ENCODE results near the gene ZBTB43.

ZBTB43 gene

DNA sequence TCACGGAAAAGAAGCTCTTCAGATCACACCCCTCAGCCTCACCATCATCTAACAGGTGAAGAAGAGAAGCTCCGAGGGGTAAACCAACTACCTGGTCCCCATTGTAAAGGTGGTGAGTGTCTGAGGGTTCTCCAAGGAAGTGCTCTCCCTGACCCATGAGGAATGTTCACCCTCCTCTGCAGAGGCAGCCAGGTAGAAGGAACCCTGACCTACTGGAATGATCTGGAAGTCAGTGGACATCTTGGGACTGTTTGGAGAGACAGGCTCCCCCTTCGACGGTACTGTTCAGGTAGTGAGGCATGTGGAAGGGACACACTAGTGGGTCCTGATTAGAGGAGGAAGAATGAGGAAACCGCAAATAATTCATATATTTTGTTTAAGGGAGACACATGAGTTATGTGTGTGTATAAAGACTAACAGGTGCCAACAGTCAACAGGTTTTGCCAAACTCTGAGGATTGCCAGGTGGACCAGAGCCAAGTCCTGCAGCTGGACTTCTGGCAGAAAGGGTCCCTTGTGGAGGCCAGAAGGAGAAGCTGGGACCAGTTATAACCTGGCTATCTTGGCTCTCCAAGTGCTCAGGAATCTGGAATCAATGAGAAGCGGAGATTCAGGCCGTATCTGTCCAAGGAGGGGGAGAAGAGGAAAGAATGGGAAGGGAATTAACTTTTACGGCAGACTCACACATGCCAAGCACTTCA is 52.6 kb downstream of the ZBTB43 start:
- DNase-seq (ENCODE audit: low read depth), result no peak

DNA sequence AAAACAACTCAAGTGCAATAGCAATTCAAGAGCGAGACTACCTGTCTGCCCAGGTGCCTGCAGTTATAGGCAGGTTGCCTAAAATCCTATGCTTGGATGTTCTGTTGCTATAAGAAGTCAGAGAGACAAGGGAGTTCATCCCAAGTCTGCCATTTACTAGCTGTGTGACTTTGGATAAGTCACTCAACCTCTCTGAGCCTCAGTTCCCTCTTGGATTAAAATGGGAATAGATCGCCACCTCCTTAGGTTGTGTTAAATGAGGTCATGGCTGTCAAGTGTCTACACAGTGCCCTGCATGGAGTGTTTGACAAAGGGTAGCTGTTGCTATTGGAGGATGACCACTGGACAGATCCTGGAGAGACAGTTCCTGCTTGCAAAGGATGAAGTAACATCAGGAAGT is 54.3 kb downstream of the ZBTB43 start:
- no peak for DNase-seq (ENCODE audit: low read depth)

DNA sequence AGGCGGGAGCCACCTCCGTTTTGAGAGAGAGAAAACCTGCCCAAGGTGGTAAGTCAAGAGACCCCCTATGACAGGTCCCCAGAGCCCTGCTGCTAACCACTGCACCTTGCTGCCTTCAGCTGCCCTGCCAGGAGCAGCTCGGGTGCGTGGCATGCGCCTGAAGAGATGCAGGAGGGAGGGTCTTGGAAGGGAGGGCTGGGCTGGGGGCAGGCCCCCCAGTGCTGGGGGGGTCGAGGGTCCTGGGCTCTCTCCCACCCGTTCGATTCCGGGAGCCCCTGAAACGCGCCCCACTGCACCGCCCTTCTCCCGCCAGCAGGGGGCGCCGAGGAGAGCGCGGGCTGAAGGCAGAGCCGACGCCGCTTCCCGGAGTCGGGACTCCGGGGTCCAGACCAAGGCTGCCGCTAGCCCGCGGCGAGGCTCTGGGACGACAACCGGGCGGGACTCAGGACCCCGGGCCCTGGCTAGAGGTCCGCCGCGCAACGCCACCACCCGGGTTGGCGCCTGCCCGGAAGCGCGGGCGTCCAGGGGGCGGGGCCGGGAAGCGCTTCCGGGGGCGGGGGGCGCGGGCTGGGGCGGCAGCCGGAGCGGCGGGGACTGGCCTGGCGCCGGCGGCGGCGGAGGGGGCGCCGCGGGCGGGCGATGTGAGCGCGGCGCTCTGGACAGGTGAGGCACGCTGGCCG is 55.4 kb downstream of the ZBTB43 start, which contains the start of gene ZBTB34:
Gene ZBTB34 (plus strand): TSS at position 563 of the 680 bp plus-strand sequence. CDS start 18,761 bp downstream, outside the sequence.
- DNase-seq (ENCODE audit: low read depth), result peak; percentile 18

DNA sequence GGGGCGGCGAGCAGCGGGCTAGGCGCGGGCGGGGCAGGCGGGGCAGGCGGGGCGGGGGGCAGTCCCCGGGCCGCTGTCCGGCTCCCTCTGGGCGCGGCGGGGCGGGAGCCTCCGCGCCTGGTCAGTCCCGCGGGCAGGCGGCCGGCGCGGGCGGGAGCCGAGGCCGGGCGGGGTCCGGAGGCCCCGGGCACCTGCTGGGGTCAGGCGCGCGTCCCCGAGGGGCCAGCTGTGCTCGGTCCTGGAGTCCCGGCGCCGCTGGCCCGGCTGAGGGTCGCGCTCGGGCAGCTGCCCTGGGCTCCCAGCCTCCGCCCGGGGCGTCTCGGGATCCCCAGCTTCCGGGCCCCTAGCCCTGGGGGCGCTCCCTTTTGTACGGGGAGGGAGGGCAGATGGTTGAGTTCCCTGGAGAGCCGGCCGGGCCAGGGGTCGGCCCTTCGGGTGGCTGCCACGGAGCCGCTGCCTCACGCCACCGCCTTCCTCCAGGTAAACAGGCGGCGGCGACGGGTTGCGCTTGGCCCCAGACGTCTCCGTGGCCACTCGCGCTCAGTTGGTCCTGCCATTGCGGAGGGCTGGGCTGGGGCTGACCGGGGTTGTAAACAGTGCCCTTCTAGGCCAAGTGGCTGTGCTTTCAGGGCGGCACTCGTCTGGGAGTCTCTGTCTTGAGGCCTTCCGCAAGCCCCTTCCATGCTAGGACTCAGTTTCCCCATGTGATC is 56.1 kb downstream of the ZBTB43 start:
- no peak for DNase-seq (ENCODE audit: low read depth)

DNA sequence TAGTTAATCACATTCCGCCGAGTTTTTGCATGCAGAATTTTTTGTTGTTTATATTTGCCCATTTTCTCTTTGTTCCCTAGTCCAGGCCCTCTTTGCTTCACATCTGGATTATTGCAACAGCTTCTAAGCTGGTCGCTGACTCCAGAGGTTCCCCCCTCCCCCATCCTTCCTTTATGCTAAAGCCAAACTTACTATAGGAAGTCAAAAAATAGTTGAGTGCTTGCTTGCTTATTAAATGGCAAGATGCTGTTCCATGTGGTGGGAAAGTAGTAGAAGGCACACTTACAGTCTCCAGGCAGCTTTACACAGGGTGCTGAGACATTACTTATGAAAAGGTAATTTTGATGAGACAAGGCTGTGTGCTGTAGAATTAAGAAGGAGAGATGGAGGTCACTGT is 56.9 kb downstream of the ZBTB43 start:
- DNase-seq (ENCODE audit: low read depth), result no peak

DNA sequence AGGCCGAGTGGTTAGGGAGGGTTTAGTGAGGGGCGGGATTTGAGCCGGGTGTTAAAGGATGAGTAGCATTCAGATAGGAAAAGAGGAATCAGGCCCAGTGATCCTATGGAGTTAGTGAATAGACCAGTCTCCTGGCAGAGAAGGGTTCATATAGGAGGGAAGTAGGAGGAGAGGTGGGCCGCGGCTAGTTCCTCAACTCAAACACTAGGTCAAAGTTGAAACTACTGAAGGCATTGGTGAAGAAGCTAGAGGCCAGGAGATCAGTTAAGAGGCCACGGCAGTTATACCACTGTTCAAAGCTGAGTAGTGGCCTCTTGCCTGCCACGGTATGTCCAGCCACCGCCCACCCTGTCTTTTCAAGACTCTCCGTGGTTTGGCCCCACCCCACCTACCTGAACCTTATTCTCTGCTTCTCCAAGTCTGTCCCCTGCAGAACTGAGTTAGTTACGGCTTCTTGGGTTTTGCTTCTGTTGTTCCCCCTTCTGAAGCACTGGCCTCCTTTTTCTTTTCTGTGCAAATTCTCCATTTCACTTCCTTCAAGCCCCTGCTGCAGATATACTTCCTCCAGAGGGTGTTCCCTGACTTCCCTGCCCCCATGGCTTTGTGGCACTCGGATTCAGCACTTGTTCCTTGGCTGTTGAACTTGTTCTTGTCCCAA is 57.4 kb downstream of the ZBTB43 start:
- DNase-seq (ENCODE audit: low read depth), result no peak

DNA sequence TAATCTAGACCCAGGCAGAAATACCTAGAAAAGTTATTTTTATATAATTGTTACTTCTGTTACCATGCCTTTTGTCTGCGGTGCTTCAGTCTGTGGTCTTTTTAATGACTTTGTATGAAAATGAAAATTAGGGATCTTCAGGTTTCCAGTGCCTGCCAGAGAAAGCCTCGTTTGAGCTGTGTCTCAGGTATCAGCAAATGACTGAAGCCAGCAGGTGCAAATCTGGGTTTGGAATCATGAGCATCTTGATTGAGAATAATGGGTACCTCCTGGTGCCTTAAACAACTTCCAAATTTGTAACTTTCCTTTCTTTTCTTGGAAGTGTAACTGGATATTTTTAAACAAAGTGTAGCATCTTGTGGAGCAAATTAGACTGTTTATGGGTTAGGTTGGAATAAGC is 59.9 kb downstream of the ZBTB43 start:
- no peak for DNase-seq (ENCODE audit: low read depth)

DNA sequence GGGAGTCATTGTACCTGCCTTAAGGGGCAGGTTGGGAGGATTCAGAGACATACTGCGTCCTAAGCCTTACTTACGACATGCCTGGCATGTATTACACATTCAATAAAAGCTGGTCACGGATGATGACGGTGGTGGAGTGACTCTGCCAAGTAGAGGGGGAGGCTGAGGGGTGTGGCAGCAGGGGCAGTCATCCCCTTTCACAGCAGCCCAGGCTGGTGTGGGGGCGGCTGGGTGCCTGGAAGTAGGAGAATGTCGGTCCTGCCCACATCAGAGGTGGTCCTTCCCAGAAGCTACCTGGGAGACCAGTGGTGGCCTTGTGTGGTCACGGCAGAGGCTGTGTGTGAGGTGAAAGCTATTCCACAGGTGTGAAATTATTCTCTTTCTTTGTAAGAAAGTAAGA is 64.5 kb downstream of the ZBTB43 start:
- DNase-seq (ENCODE audit: low read depth), result no peak

DNA sequence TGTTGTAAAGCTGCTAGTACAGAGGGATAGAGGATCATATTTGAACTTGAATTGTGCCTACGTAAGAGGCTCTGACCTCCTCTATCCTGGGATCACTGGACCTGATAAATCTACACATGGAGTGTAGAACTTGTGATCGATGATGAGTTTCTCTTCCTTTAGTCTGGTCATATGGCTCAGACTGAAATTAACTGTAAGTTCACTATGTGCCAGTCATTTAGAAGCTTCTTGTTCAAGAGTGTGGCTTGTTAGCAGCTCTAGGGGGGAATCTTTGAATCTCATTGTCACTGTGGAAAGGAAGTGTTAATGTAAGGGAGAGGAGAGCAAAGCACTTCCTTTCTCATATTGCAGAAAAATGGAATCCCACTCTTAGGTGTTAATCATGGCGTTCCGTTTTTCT is 67.7 kb downstream of the ZBTB43 start:
- DNase-seq (ENCODE audit: low read depth), result no peak

DNA sequence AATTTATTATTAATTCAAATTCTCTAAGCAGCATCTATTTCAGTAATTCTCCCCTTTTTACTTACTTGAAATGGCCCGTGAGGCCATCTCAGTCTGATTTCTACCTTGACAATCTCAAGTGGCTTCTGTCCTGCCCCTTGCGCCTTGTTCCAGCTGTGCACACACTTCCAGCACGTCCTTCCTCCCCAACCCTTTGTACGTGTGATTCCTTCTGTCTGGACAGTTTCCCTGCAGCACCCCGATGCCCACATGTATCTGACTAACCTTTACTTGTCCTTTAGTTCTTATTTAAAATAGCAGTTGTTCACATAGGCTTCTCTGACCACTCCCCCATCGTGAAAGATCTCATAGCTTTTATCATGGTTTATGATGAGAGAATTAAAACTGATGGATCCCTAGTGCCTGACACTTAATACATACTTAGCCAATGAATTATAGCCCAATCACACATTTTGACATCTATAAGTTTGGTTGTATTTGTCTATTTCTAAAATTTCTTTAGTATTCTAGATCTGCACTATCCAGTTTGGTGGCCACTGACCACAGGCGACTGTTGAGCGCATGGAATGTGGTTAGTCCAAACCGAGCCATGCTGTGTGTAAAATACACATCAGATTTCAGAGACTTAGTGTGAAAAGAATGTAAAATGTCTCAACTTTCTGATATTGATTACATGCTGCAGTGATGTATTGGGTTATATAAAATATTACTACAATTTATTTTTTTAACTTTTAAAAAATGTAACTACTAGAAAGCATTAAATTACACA is 69.9 kb downstream of the ZBTB43 start:
- DNase-seq (ENCODE audit: low read depth), result no peak

DNA sequence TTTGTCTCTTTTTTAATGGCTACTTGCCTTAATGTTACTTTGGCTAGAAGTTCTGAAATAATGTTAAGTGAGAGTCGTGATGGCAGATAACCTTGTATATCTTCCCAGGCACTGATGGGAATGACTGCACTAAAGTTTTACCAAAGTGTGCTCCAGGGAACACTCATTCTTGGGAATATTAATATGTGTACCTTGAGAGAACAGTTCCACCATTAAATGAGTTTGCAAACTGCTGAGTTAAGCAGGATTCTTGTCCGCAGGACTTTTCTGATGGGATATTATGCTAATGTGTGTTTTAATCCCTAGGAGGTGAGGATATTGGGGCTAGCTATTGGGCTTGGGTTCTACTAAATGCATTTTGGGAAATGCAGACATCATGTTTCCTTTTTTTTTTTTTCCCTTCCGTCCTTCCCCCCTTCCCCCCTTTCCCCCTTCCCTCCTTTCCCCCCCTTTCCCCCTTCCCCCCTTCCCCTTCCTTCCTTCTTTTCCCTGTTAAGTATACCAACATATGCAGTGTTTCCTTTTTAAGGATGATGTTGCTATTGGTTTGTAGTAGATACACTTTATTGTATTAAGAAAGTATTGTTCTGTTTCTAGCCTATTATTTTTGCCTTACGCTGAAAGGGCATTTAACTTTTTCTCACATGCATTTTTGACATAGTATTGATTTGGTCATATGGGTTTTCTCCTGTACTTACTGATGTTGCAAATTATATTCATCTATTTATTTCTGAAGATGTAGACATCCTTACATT is 71.1 kb downstream of the ZBTB43 start:
- DNase-seq (ENCODE audit: low read depth), result no peak

DNA sequence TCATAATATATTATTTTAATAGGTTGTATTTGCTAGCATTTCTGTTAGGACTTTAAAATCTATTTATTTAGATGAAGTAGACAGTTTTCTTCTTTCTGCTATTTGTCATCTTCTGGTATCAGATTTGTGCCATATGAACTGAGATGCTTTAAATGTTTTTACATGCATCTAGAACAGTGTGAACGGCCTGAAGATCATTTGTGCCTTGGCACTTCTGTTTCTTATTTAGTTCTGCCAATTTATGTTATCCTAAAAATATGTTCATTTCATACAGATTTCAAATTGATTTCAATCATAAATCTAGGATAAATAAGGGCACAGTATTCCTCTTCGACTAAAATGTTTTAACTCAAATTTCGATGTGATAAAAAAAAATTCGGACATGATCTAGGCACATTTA is 71.7 kb downstream of the ZBTB43 start:
- no peak for DNase-seq (ENCODE audit: low read depth)

DNA sequence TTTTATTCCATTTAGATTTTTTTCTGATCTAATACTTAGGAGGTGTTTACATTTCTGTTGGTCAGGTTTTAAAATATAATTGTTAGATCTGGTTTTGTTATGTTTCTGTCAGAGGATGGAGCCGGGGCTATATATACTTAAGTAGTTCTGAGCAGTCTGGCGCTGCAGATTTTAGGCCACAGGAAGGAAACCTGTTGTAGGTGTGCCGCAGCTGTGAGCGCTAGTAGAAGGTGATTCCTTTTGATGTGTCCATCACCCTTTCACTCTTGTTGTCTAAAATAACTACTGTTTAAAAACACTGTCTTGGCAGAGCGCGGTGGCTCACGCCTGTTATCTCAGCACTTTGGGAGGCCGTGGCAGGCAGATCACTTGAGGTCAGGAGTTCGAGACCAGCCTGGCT is 72.6 kb downstream of the ZBTB43 start:
- no peak for DNase-seq (ENCODE audit: low read depth)

DNA sequence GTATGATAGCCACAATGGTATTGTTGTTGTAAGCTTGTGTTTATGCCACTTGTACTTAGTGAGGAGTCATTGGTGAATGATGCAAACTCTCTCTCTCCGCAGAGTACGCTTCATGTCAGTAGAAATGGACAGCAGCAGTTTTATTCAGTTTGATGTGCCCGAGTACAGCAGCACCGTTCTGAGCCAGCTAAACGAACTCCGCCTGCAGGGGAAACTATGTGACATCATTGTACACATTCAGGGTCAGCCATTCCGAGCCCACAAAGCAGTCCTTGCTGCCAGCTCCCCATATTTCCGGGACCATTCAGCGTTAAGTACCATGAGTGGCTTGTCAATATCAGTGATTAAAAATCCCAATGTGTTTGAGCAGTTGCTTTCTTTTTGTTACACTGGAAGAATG is 74.4 kb downstream of the ZBTB43 start:
- DNase-seq (ENCODE audit: low read depth), result no peak

DNA sequence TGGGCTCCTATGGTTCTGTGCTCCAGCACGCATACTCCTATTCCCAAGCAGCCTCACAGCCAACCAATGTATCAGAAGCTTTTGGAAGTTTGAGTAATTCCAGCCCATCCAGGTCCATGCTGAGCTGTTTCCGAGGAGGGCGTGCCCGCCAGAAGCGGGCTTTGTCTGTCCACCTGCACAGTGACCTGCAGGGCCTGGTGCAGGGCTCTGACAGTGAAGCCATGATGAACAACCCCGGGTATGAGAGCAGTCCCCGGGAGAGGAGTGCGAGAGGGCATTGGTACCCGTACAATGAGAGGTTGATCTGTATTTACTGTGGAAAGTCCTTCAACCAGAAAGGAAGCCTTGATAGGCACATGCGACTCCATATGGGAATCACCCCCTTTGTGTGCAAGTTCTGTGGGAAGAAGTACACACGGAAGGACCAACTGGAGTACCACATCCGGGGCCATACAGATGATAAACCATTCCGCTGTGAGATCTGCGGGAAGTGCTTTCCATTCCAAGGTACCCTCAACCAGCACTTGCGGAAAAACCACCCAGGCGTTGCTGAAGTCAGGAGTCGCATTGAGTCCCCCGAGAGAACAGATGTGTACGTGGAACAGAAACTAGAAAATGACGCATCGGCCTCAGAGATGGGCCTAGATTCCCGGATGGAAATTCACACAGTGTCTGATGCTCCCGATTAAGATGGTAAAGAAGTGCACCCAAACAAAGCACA is 75.5 kb downstream of the ZBTB43 start:
- no peak for DNase-seq (ENCODE audit: low read depth)

DNA sequence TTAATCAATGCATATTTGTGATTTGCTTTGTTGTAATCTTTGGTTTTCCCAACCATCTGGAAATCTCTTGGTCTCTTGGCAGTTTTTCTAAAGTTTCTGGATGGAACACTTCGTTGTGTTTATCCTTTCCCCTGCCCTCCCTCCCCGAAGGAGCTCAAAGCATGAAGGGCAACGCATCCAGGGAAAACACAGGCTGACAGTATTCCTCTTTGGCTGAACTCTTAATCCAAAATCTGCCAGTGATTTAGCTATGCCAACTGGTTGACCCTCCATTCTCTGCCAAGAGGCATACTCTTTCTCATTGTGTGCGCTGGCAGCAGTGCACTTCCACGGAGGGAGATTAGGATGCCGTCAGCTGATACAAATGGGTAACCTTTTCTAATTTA is 76.1 kb downstream of the ZBTB43 start:
- no peak for DNase-seq (ENCODE audit: low read depth)

DNA sequence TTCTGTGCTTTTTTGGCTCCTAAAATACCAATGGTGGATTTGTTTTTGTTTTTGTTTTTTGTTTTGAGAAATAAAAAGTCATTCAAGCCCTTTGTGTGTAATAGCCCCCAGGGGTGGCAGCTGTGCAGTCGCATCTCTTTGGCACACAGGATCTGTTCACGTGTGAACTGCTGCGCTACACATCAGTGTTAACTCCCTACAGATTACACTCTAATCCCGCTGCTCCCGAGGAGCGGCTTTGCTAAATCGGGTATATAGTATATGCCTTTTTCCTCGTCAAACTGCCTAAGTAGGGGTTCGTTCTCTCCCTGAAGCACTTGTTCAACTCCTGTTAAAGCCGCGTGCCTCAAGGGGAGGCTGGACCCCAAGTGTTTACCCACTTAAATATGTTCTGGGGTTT is 77.9 kb downstream of the ZBTB43 start:
- no peak for DNase-seq (ENCODE audit: low read depth)

DNA sequence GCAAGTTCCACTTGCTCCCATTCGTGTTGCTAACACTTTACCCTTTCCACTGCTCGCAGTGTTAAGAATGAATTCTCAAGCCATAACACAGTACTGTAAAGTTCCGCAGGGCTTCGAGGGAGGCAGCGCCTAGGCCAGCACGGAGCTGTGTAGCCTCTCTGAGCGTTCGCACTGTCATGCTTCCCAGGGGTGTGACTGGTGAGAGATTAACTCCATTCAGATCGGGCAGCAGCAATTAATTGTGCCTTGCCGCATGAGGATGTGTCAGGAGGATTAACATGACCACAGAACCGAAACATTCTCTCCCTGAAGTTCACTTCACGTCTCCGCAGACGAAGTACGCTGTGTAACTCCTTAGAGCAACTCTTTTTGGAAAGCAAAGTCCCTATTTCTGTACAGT is 78.8 kb downstream of the ZBTB43 start:
- no peak for DNase-seq (ENCODE audit: low read depth)

DNA sequence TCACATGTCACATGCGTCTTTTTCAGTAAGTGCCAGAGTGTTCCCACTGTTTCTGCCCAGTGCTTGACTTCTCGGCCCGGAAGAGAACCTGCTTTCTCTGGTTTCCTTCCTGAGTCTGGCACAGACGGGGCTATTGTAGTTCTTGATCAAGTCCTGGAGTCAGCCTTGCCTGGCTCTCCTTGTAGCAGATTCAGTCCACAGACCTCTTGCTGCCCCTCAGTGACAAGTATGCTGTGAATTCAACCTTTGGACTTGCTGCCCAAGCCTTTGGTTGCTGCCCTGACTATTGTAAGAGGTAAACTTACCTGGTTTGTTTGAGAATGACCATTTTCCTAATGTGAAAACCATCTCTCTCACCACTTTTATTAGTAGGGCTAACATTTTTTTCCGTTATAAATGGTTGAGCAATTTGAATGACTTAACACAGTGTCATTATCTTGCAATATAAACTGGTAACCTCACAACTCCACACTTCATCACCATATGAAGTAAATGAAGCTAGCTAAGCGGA is 80.3 kb downstream of the ZBTB43 start:
- DNase-seq (ENCODE audit: low read depth), result no peak
